HG02981 (cell line): Measurements from ENCODE around the gene ZBTB9.
A peak's percentile ranks its signal among the peaks of the same experiment; 100 is the strongest.

ENCODE experiments used
- ATAC-seq: cut with Tn5 transposase; IDR thresholded peaks from one replicate; pipeline ENCODE4 v1.9.1; 2021; ENCODE audit warnings: mild to moderate bottlenecking, moderate library complexity; ENCODE audit not compliant: unreplicated experiment

Gene ZBTB9

GRCh38 chr6:33454009-33454946 is at the start of gene ZBTB9:
TSS of gene ZBTB9 (plus strand) at chr6:33454576. CDS start at chr6:33455101, 525 bp downstream.
- peak; percentile 99 for ATAC-seq

DNA sequence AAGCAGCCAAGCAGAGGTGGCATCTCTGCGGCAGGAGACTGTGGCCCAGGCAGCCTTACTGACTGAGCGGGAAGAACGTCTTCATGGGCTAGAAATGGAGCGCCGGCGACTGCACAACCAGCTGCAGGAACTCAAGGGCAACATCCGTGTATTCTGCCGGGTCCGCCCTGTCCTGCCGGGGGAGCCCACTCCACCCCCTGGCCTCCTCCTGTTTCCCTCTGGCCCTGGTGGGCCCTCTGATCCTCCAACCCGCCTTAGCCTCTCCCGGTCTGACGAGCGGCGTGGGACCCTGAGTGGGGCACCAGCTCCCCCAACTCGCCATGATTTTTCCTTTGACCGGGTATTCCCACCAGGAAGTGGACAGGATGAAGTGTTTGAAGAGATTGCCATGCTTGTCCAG is 49.5 kb upstream of the ZBTB9 start:
- ATAC-seq, result no peak

GRCh38 chr6:33405386-33405940 is 48.9 kb upstream of the ZBTB9 start:
- ATAC-seq, result no peak

DNA sequence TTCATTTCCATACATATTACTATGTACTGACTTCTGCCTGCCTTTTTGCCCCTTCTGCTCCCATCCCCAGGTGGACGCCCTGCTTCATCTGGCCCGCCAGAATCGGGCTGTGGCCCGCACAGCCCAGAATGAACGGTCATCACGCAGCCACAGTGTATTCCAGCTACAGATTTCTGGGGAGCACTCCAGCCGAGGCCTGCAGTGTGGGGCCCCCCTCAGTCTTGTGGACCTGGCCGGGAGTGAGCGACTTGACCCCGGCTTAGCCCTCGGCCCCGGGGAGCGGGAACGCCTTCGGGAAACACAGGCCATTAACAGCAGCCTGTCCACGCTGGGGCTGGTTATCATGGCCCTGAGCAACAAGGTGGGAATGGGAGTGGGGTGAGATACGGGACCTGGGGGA is 48.2 kb upstream of the ZBTB9 start:
- no peak for ATAC-seq

- no peak for ATAC-seq
Measured at GRCh38 chr6:33407132-33407718, 47.2 kb upstream of the ZBTB9 start.

- peak; percentile 79 for ATAC-seq
Measured at GRCh38 chr6:33410050-33410710, 44.2 kb upstream of the ZBTB9 start.

DNA sequence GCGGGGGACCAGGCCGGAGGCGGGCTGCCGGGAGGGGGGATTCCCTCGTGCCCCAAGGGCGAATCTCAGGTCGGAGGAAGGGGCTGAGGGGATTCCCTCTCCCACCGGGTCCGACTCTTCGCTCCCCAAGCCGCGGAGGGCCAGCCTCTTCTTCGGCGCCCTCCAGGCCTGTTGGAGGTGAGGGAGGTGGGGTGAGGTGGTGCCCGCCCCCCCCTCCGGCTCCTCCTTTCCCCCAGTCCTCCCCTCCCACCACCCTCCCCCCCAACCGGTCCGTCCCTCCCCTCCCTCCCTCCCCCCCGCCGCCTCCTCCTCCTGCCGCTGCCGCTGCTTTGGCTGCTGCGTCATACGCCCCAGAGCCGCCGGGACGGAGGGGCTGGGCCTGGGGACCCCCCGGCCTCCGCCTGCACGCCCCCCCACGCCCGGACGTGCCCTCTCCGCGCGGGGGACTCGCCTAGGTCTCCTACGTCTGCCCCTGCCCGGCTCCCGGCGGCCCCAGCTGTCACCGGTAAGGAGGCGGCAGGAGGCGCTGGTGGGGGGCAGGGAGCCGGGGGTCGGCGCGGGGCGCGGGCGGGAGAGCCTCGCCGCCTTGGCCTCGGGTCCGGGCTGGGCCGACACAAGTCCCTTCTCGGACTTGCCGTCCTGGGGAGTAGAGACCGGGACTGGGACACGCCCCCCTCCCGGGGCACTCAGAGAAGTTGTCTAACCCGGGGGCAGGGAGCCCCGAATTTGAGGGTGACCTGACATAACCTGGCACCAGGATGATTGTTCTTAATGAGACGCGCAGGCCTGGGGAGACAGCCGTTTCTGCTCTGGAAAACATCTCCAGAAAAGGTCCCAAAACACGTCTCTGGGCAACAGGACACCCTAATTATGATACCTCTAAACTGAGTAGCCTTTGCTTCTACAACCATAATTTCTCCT is 43.4 kb upstream of the ZBTB9 start, which contains the start of gene PHF1:
PHF1 (plus strand) TSS at position 304 of the 921 bp plus-strand sequence. CDS start 1,250 bp downstream, outside the sequence.
- ATAC-seq, result peak; percentile 37

GRCh38 chr6:33411632-33412005 is 42.8 kb upstream of the ZBTB9 start:
- no peak for ATAC-seq

DNA sequence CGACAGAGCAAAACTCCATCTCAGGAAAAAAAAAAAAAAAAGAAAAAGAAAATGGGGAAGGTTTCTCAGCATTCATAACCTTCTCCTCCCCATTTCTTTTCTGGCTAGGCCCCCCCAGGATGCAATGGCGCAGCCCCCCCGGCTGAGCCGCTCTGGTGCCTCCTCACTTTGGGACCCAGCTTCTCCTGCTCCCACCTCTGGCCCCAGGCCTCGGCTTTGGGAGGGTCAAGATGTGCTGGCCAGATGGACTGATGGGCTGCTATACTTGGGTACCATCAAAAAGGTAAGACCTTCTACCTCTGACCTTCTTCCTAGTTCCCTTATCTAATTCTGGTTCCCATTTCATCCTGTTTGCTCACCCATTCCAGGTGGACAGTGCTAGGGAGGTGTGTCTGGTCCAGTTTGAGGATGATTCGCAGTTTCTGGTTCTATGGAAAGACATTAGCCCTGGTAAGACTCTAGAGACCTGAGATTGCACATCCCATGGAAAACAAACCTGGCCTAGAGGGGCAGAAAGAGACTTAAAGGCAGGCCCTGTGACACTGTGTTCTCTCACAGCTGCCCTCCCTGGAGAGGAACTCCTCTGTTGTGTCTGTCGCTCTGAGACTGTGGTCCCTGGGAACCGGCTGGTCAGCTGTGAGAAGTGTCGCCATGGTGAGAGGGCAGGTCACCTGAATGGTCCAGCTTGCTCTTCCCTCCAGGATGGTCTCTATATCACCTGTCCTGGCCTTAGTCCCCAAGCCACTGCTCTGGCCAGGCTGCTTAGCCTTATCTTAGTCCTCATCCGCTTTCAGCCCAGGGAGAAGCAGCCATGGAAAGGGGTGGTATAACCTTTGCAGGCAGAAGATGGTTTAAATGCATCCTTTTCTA is 42.0 kb upstream of the ZBTB9 start:
- no peak for ATAC-seq

- ATAC-seq, result no peak
Measured at GRCh38 chr6:33413241-33414120, 40.9 kb upstream of the ZBTB9 start.

GRCh38 chr6:33414592-33415271 is 39.6 kb upstream of the ZBTB9 start:
- no peak for ATAC-seq

DNA sequence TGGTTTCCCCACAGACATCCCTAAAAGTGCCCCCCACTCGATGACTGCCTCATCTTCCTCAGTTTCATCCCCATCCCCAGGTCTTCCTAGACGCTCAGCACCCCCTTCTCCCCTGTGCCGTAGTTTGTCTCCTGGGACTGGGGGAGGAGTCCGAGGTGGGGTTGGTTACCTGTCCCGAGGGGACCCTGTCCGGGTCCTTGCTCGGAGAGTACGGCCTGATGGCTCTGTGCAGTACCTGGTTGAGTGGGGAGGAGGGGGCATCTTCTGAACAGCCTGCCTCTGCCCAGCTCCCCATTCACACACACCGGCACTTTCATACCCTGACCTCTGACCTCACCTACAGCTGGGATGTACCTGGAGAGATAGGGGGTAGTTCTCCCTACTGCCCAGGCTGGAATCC is 38.5 kb upstream of the ZBTB9 start:
- ATAC-seq, result no peak

- ATAC-seq, result no peak
Measured at GRCh38 chr6:33416386-33417127, 37.8 kb upstream of the ZBTB9 start.

DNA sequence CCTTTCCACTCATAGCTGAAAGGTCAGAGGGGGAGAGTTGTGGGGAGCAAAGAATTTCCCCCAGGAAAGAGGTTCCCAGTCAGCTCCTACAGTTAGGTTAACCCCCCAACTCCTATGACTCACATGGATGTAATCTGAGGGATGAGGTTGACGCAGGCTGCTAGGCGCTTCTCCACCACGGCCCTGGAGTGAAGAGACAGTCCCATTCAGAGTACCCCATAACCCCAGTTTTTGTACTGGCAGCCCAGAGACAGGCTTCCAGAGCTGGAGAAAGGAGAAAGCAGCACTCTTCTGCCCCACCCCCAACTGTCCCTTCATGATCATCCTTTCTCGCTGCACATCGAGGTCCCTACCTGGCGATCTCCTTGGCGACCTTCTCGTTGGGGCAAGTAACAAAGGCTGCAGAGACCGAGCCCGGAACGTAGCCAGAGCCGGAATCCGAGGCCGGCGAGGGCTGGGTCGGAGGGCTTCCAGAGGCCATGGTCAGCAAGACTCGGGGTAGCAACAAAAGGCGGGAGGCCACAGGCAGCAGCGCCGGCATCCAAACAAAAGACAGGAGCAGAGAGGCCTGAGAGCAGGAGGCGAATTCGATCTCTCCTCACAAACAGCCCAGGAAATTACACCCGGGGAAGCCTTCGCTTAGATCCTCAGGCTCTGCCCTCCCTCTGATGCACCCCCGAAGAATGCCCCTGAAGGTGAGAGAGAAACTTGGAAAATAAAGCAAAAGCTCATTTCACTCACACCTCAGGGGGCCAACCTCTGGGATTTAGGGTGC is 37.1 kb upstream of the ZBTB9 start:
- no peak for ATAC-seq

- ATAC-seq, result peak; percentile 81
Measured at GRCh38 chr6:33417903-33418689, 36.3 kb upstream of the ZBTB9 start, which contains the start of gene CUTA. TSS of gene CUTA (minus strand) at chr6:33418107. CDS start at chr6:33418000, 107 bp downstream.
